H9 (cell line): Measurements from ENCODE around the gene LIPH. TPM values are rescaled to one million over a fixed set of nuclear protein-coding genes. Genes with fewer than 3 reads are reported as not detected.

Experiments
- DNase-seq: peaks from one replicate; pipeline ENCODE4 v3.0.0-alpha.2; 2017
- H2AFZ ChIP-seq: one replicate; pipeline ENCODE4 v1.6.1; 2013; ENCODE audit warnings: mild to moderate bottlenecking, low read length, control low read depth, moderate library complexity
- H2AK5ac ChIP-seq: 2 replicates; pipeline ENCODE4 v1.6.1; 2013; ENCODE audit warnings: low read length, control low read depth, mixed read lengths; ENCODE audit not compliant: insufficient read length
- H2BK120ac ChIP-seq: one replicate; pipeline ENCODE4 v1.6.1; 2013; ENCODE audit warnings: low read depth, mild to moderate bottlenecking, low read length, control low read depth, inconsistent platforms; ENCODE audit not compliant: poor library complexity, severe bottlenecking
- H2BK12ac ChIP-seq: 2 replicates; pipeline ENCODE4 v1.6.1; 2013; ENCODE audit warnings: low read length, control low read depth, mixed read lengths, low read depth; ENCODE audit not compliant: insufficient read length
- H2BK15ac ChIP-seq: 2 replicates; pipeline ENCODE4 v1.6.1; 2013; ENCODE audit warnings: low read depth, low read length, control low read depth
- H2BK20ac ChIP-seq: one replicate; pipeline ENCODE4 v1.6.1; 2013; ENCODE audit warnings: low read depth, mild to moderate bottlenecking, low read length, control low read depth, inconsistent platforms; ENCODE audit not compliant: poor library complexity, severe bottlenecking
- H2BK5ac ChIP-seq: 2 replicates; pipeline ENCODE4 v1.6.1; 2013; ENCODE audit warnings: low read length, control low read depth, mixed read lengths; ENCODE audit not compliant: insufficient read length
- H3K14ac ChIP-seq: 2 replicates; pipeline ENCODE4 v1.6.1; 2013; ENCODE audit warnings: low read length, control low read depth; ENCODE audit not compliant: insufficient read depth
- H3K18ac ChIP-seq: 2 replicates; pipeline ENCODE4 v1.6.1; 2013; ENCODE audit warnings: low read depth, mild to moderate bottlenecking, mixed read lengths, low read length, control low read depth; ENCODE audit not compliant: insufficient read length
- H3K23ac ChIP-seq: 2 replicates; pipeline ENCODE4 v1.6.1; 2013; ENCODE audit warnings: low read length, control low read depth, mixed read lengths, low read depth; ENCODE audit not compliant: insufficient read length
- H3K23me2 ChIP-seq: 2 replicates; pipeline ENCODE4 v1.6.1; 2013; ENCODE audit warnings: low read depth, mild to moderate bottlenecking, mixed read lengths, low read length, control low read depth; ENCODE audit not compliant: insufficient read length, poor library complexity, severe bottlenecking
- H3K27ac ChIP-seq: 2 replicates; pipeline ENCODE4 v1.5.1; 2013; ENCODE audit warnings: low read length, control low read depth, mixed read lengths, low read depth; ENCODE audit not compliant: insufficient read length
- H3K27me3 ChIP-seq: 2 replicates; pipeline ENCODE4 v1.6.1; 2013; ENCODE audit warnings: low read length, control low read depth, inconsistent platforms; ENCODE audit not compliant: insufficient read depth
- H3K4ac ChIP-seq: 2 replicates; pipeline ENCODE4 v1.6.1; 2013; ENCODE audit warnings: low read depth, mild to moderate bottlenecking, control low read depth, inconsistent platforms, low read length, moderate library complexity
- H3K4me1 ChIP-seq: 2 replicates; pipeline ENCODE4 v1.6.1; 2013; ENCODE audit warnings: low read length, control low read depth, inconsistent platforms; ENCODE audit not compliant: insufficient read depth
- H3K4me2 ChIP-seq: 2 replicates; pipeline ENCODE4 v1.6.1; 2013; ENCODE audit warnings: low read length, control low read depth, mixed read lengths; ENCODE audit not compliant: insufficient read length, insufficient read depth
- H3K56ac ChIP-seq: 2 replicates; pipeline ENCODE4 v1.6.1; 2013; ENCODE audit warnings: low read depth, mild to moderate bottlenecking, mixed read lengths, low read length, control low read depth; ENCODE audit not compliant: insufficient read length
- H3K79me1 ChIP-seq: 2 replicates; pipeline ENCODE4 v1.6.1; 2013; ENCODE audit warnings: low read depth, mild to moderate bottlenecking, moderate library complexity, low read length, control low read depth, inconsistent platforms; ENCODE audit not compliant: insufficient read depth, poor library complexity, severe bottlenecking
- H3K79me2 ChIP-seq: 2 replicates; pipeline ENCODE4 v1.6.1; 2013; ENCODE audit warnings: low read length, control low read depth, inconsistent platforms; ENCODE audit not compliant: insufficient read depth
- H3K9ac ChIP-seq: 2 replicates; pipeline ENCODE4 v1.6.1; 2013; ENCODE audit warnings: low read length, control low read depth, mixed read lengths; ENCODE audit not compliant: insufficient read length; ENCODE audit errors: extremely low read depth
- H3K9me3 ChIP-seq: one replicate; pipeline ENCODE4 v1.6.1; 2013; ENCODE audit warnings: low read depth, low read length, inconsistent platforms; ENCODE audit not compliant: control insufficient read depth
- H3T11ph ChIP-seq: one replicate; pipeline ENCODE4 v1.6.1; 2013; ENCODE audit warnings: mild to moderate bottlenecking, low read length, control low read depth, inconsistent platforms
- H4K20me1 ChIP-seq: one replicate; pipeline ENCODE4 v1.6.1; 2013; ENCODE audit not compliant: control insufficient read depth, insufficient read length, insufficient read depth
- H4K5ac ChIP-seq: 2 replicates; pipeline ENCODE4 v1.6.1; 2013; ENCODE audit warnings: low read depth, mild to moderate bottlenecking, mixed read lengths, low read length, control low read depth; ENCODE audit not compliant: insufficient read length
- H4K8ac ChIP-seq: replicated peaks from 2 replicates; pipeline ENCODE4 v1.6.1; 2013; ENCODE audit warnings: low read length, control low read depth, mixed read lengths, low read depth; ENCODE audit not compliant: insufficient read length
- H4K91ac ChIP-seq: 2 replicates; pipeline ENCODE4 v1.6.1; 2013; ENCODE audit warnings: low read depth, mild to moderate bottlenecking, moderate library complexity, mixed read lengths, low read length, control low read depth; ENCODE audit not compliant: insufficient read length
- H3K27ac Mint-ChIP-seq, 3 experiments: 2 replicates in 2 of 3; 3 replicates in 1 of 3; pipeline ENCODE4 v1.8.0; 2020 to 2021; ENCODE audit warnings: mixed read lengths in 3 of 3, mild to moderate bottlenecking in 1 of 3, moderate library complexity in 1 of 3
- H3K27me3 Mint-ChIP-seq: 2 replicates; pipeline ENCODE4 v1.8.0; 2021; ENCODE audit warnings: low read depth, mild to moderate bottlenecking, moderate library complexity, mixed read lengths
- H3K36me3 Mint-ChIP-seq, 3 experiments: 2 replicates in 2 of 3; 3 replicates in 1 of 3; pipeline ENCODE4 v1.8.0; 2020 to 2021; ENCODE audit warnings: low read depth in 3 of 3, mixed read lengths in 3 of 3; ENCODE audit not compliant: insufficient read depth in 1 of 3
- H3K4me1 Mint-ChIP-seq, 2 experiments: 2 replicates each; pipeline ENCODE4 v1.8.0; 2020; ENCODE audit warnings: mixed read lengths in 2 of 2
- H3K4me3 Mint-ChIP-seq, 2 experiments: 2 replicates in 1 of 2; 3 replicates in 1 of 2; pipeline ENCODE4 v1.8.0; 2020 to 2021; ENCODE audit warnings: mild to moderate bottlenecking in 2 of 2, mixed read lengths in 2 of 2, moderate library complexity in 1 of 2
- H3K9me3 Mint-ChIP-seq, 2 experiments: 2 replicates in 1 of 2; 3 replicates in 1 of 2; pipeline ENCODE4 v1.8.0; 2020; ENCODE audit warnings: mild to moderate bottlenecking in 2 of 2, mixed read lengths in 2 of 2, moderate library complexity in 1 of 2
- CTCF ChIP-seq: fragments of 200-600 bp; sonication (generic); conservative IDR thresholded peaks from 3 replicates; pipeline ENCODE4 v1.8.0; 2021; ENCODE audit warnings: antibody characterized with exemption, mild to moderate bottlenecking
- WGBS: extraction: QIAGEN DNeasy Blood & Tissue Kit; methylation state at CpG from one replicate; pipeline ENCODE4 v1.1.7; 2013; ENCODE audit warnings: missing lambda C conversion rate, low lambda C conversion rate, mixed read lengths; ENCODE audit not compliant: insufficient read length; ENCODE audit errors: extremely low coverage; 5-methylcytosine and 5-hydroxymethylcytosine counted together
- total RNA-seq: library from RNA; stranded (reverse); gene quantifications from 2 replicates; pipeline ENCODE4 v1.2.1, GENCODE V29; 2021

Gene LIPH
- total RNA-seq, 1 experiment from 2014 or later: 0.17 TPM

- Histone ChIP-seq H2BK15ac (no peak overlapping the region), H3K79me1 (no peaks in the 10 kb centered on the region), H2BK12ac (no peak overlapping the region), H2AFZ (no peak overlapping the region), H3K27ac (no peak overlapping the region), H2BK120ac (no peak overlapping the region), H3K4me1 (no peaks in the 10 kb centered on the region), H4K20me1 (no peaks in the 10 kb centered on the region), H3T11ph (no peak overlapping the region), H2BK5ac (no peak overlapping the region), H3K23me2 (no peaks in the 10 kb centered on the region), H3K79me2 (no peaks in the 10 kb centered on the region), H3K9ac (no peak overlapping the region), H3K14ac (no peak overlapping the region), H3K4ac (no peak overlapping the region), H3K4me2 (no peak overlapping the region), H2BK20ac (no peak overlapping the region), H3K9me3 (no peaks in the 10 kb centered on the region), H4K8ac (no peak overlapping the region), H3K18ac (no peak overlapping the region), H3K27me3 (no peaks in the 10 kb centered on the region), H3K56ac (no peak overlapping the region), H3K23ac (no peak overlapping the region), H4K5ac (no peak overlapping the region), H4K91ac (no peak overlapping the region), H2AK5ac (no peak overlapping the region)
- no peaks in the 10 kb centered on the region for H3K9me3 Mint-ChIP-seq
- TF ChIP-seq CTCF: no peak
- DNase-seq: no peak
- no peak overlapping the region for H3K27ac Mint-ChIP-seq
- peaks cover 8% of the 10 kb centered on the region for H3K27me3 Mint-ChIP-seq
- H3K4me3 Mint-ChIP-seq: no peak overlapping the region
- WGBS: no CpG with 5 or more reads among the region's 4 CpGs
- H3K4me1 Mint-ChIP-seq: no peaks in the 10 kb centered on the region
- H3K36me3 Mint-ChIP-seq: no peaks in the 10 kb centered on the region
These were observed 40.7 kb downstream of the LIPH start for GRCh38 chr3:185511711-185512110.
